GM12878 (cell line): ENCODE measurements around the gene NRG2. TPM values are rescaled to one million over a fixed set of nuclear protein-coding genes. Genes with fewer than 3 reads are reported as not detected.

ENCODE experiments used
- ATAC-seq: fragments of 200-7000 bp; cut with Tn5 transposase; 3 replicates; pipeline ENCODE4 v1.9.1; 2020; ENCODE audit warnings: mild to moderate bottlenecking, moderate library complexity
- BruUV-seq: library from RNA; stranded (reverse); fragments of 400-500 nt; replicated peaks from 2 replicates; lab custom pipeline; 2021; lab: Mats Ljungman, UMichigan
- CTCF ChIA-PET: fragments of 300-600 bp; sonication (Branson Sonifier 250); formaldehyde crosslinking; extraction: SDS; loops from one replicate; lab custom pipeline; 2021; ENCODE audit warnings: inconsistent platforms; lab: Yijun Ruan, JAX
- POLR2A ChIA-PET: fragments of 350-600 bp; formaldehyde crosslinking; extraction: SDS; loops from one replicate; lab custom pipeline; 2021; ENCODE audit warnings: inconsistent platforms; lab: Charles Lee
- RAD21 ChIA-PET: fragments of 300-600 bp; sonication (Branson Sonifier 250); formaldehyde crosslinking; loops from one replicate; lab custom pipeline; 2023; ENCODE audit warnings: antibody characterized with exemption; ENCODE audit not compliant: unreplicated experiment; lab: Charles Lee
- SMC1A ChIA-PET: fragments of 300-600 bp; sonication (Branson Sonifier 250); formaldehyde crosslinking; loops from one replicate; lab custom pipeline; 2023; ENCODE audit not compliant: unreplicated experiment, uncharacterized antibody; lab: Charles Lee
- DNase-seq: peaks from one replicate; pipeline ENCODE4 v3.0.0-alpha.2; 2011; ENCODE audit warnings: low read depth, low spot score
- FAIRE-seq: peaks from 3 replicates; lab custom pipeline; 2011; peaks lifted over from hg19 to GRCh38; lab: Jason Lieb, UNC
- H2AFZ ChIP-seq: 2 replicates; pipeline ENCODE4 v1.6.0; 2011; ENCODE audit warnings: low read depth, low read length, control low read depth; ENCODE audit not compliant: control insufficient read depth
- H3K27ac ChIP-seq: 2 replicates; pipeline ENCODE4 v1.5.1; 2011; ENCODE audit warnings: control low read depth; ENCODE audit not compliant: control insufficient read depth, insufficient read depth
- H3K27me3 ChIP-seq, 2 experiments: replicated peaks in 1 of 2; 2 replicates each; pipeline versions ENCODE4 v1.6.0 to v1.6.1; 2011; ENCODE audit warnings: low read length in 1 of 2; ENCODE audit not compliant: control insufficient read depth in 2 of 2, insufficient read depth in 2 of 2
- H3K36me3 ChIP-seq, 2 experiments: 2 replicates each; pipeline ENCODE4 v1.5.1; 2011; ENCODE audit warnings: low read length in 1 of 2; ENCODE audit not compliant: control insufficient read depth in 2 of 2, insufficient read depth in 2 of 2
- H3K4me1 ChIP-seq: 2 replicates; pipeline ENCODE4 v1.6.1; 2011; ENCODE audit warnings: mild to moderate bottlenecking, low read length, moderate library complexity, mixed read lengths; ENCODE audit not compliant: control insufficient read depth, insufficient read depth
- H3K4me2 ChIP-seq: 2 replicates; pipeline ENCODE4 v1.6.0; 2011; ENCODE audit warnings: control low read depth; ENCODE audit not compliant: control insufficient read depth, insufficient read depth
- H3K4me3 ChIP-seq: fragments of 200-600 bp; sonication (generic); 2 replicates; pipeline ENCODE4 v1.5.1; 2016
- H3K79me2 ChIP-seq: 2 replicates; pipeline ENCODE4 v1.6.0; 2011; ENCODE audit warnings: low read length; ENCODE audit not compliant: control insufficient read depth, insufficient read depth
- H3K9ac ChIP-seq: 2 replicates; pipeline ENCODE4 v1.8.0; 2011; ENCODE audit warnings: low read length, control low read depth, mixed read lengths; ENCODE audit not compliant: control insufficient read depth, insufficient read depth
- H3K9me3 ChIP-seq: replicated peaks from 3 replicates; pipeline ENCODE4 v1.5.1; 2011; ENCODE audit warnings: mild to moderate bottlenecking, low read length; ENCODE audit not compliant: control insufficient read depth, insufficient read depth
- H4K20me1 ChIP-seq: 2 replicates; pipeline ENCODE4 v1.6.0; 2011; ENCODE audit not compliant: control insufficient read depth, insufficient read depth
- EP300 ChIP-seq, 2 experiments: fragments of 150-350 bp in 1 of 2; IDR thresholded peaks; 2 replicates each; pipeline ENCODE4 v1.6.1; 2011 to 2012; ENCODE audit warnings: low read depth in 2 of 2, low read length in 2 of 2, borderline replicate concordance in 1 of 2, improper control_type of control experiment in 1 of 2, inconsistent platforms in 1 of 2; ENCODE audit not compliant: control insufficient read depth in 1 of 2
- NRF1 ChIP-seq: conservative IDR thresholded peaks from 2 replicates; pipeline ENCODE4 v1.6.1; 2011; ENCODE audit warnings: mild to moderate bottlenecking, low read depth, low read length, improper control_type of control experiment
- WGBS: methylation state at CpG from one replicate; pipeline ENCODE4 v1.1.6; 2016; ENCODE audit warnings: low lambda C conversion rate; ENCODE audit not compliant: insufficient replicate concordance, insufficient coverage; ENCODE audit errors: missing lambda C conversion rate; 5-methylcytosine and 5-hydroxymethylcytosine counted together
- in situ Hi-C: fragments of 300-500 bp; cut with MboI; formaldehyde crosslinking; loops from 9 replicates; pipeline ENCODE4 v1.14.3; 2018; ENCODE audit warnings: mixed read lengths
- intact Hi-C: fragments of 100-400 bp; cut with micrococcal nuclease; formaldehyde crosslinking; loops from one replicate; pipeline ENCODE4 v1.14.2; 2022; ENCODE audit not compliant: unreplicated experiment
- polyA plus RNA-seq, 11 experiments: library from polyadenylated mRNA; depleted of rRNA in 4 of 11; unstranded in 6 of 11; stranded (reverse) in 5 of 11; fragments of >200 nt; fragmentation: Nextera tagmentation in 4 of 11; fragmentation: Illumina TruSeq in 1 of 11; extraction: Ambion mirVana in 4 of 11; extraction: Trizol in 1 of 11; gene quantifications; 1 replicate in 1 of 11; 2 replicates in 10 of 11; pipeline versions ENCODE4 v1.2.1 to v1.2.3, GENCODE V29; 2011 to 2016; ENCODE audit warnings: inconsistent platforms in 2 of 11, missing spikeins in 2 of 11, low read depth in 1 of 11
- total RNA-seq, 4 experiments: library from RNA; depleted of rRNA in 3 of 4; stranded (reverse); fragments of >200 nt in 3 of 4; fragmentation: Illumina TruSeq in 1 of 4; extraction: Trizol in 1 of 4; gene quantifications; 2 replicates each; pipeline versions ENCODE4 v1.2.1 to v1.2.3, GENCODE V29; 2013 to 2021
- TF ChIP-seq, protein P1 (sequence below): fragments of 450-650 bp; IDR thresholded peaks from 2 replicates; pipeline ENCODE4 v1.6.1; 2017; ENCODE audit warnings: mild to moderate bottlenecking
- TF ChIP-seq, protein P2 (sequence below): fragments of 450-650 bp; IDR thresholded peaks from 2 replicates; pipeline ENCODE4 v1.6.1; 2016; ENCODE audit warnings: mild to moderate bottlenecking

NRG2 gene
- total and polyA plus RNA-seq, 10 of the 15 experiments (the other 5 are each of a cell fraction or from before 2014, with no cell fraction given) = 0.10 to 21.7 (median 9.6) TPM

DNA sequence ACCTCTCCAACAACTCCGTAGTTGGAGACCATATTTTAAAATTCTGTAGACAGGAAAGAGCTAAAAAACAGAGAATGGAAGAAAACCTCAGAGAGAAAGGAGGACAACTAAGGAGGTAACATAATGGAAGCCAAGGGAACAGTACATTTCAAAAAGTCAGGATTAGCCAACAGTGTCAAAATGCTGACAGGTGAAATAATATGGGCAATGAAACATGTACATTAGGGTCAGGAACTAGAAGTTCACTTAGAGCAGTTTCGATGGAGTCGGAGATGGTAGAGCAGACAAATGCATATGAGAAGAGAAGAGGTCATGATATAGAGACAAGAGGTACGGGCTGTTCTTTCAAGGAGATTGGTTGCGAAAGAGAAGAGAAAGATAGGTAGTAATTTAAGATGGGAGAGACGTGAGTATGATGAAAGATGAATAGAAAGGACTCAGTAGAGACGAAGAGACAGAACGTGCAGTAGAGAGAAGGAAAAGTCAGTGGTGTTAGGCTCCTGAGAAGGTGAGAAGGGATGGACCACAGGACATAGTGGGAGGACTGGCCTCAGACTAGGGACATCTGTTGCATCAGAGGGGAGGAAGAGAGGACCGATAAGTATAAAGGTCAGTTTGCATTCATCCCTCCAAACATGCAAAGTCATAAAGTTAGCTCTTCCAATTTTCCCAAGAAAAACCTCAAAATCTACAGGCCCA lies 25.6 kb downstream of the NRG2 start:
- no peaks in the 10 kb centered on the region for H3K27me3 ChIP-seq
- H2AFZ ChIP-seq = no peak overlapping the region
- TF ChIP-seq, protein P1, sequence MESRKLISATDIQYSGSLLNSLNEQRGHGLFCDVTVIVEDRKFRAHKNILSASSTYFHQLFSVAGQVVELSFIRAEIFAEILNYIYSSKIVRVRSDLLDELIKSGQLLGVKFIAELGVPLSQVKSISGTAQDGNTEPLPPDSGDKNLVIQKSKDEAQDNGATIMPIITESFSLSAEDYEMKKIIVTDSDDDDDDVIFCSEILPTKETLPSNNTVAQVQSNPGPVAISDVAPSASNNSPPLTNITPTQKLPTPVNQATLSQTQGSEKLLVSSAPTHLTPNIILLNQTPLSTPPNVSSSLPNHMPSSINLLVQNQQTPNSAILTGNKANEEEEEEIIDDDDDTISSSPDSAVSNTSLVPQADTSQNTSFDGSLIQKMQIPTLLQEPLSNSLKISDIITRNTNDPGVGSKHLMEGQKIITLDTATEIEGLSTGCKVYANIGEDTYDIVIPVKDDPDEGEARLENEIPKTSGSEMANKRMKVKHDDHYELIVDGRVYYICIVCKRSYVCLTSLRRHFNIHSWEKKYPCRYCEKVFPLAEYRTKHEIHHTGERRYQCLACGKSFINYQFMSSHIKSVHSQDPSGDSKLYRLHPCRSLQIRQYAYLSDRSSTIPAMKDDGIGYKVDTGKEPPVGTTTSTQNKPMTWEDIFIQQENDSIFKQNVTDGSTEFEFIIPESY = no peak
- TF ChIP-seq EP300 (IDR thresholded peaks at IDR 0.05; ENCODE audit: borderline replicate concordance in 1 of 2, control insufficient read depth in 1 of 2, low read depth in 2 of 2, low read length in 2 of 2) = no peak
- TF ChIP-seq NRF1 = no peak
- TF ChIP-seq, protein P2, sequence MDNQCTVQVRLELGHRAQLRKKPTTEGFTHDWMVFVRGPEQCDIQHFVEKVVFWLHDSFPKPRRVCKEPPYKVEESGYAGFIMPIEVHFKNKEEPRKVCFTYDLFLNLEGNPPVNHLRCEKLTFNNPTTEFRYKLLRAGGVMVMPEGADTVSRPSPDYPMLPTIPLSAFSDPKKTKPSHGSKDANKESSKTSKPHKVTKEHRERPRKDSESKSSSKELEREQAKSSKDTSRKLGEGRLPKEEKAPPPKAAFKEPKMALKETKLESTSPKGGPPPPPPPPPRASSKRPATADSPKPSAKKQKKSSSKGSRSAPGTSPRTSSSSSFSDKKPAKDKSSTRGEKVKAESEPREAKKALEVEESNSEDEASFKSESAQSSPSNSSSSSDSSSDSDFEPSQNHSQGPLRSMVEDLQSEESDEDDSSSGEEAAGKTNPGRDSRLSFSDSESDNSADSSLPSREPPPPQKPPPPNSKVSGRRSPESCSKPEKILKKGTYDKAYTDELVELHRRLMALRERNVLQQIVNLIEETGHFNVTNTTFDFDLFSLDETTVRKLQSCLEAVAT = no peak
- no peak overlapping the region for H3K9ac ChIP-seq
- no peak overlapping the region for H3K27ac ChIP-seq
- DNase-seq (no peak), ATAC-seq (no peak), FAIRE-seq (no peak)
- H3K9me3 ChIP-seq = peaks cover 2% of the 10 kb centered on the region; the same call in 2 of the 3 replicates
- H3K4me2 ChIP-seq = no peak overlapping the region
- in situ Hi-C loops (no loop called here), intact Hi-C loops (no loop called here)
- ChIA-PET CTCF (interaction anchor here (0.8 to 2.4 kb wide), 3 partner anchors 12 to 55 kb away, joined by 3 to 8 read pairs (median 4); no protein-coding TSS in a partner anchor), POLR2A (interaction anchor here (0.6 to 2.1 kb wide), 4 partner anchors 8 to 16 kb away, joined by 4 to 9 read pairs (median 5); no protein-coding TSS in a partner anchor), RAD21 (interaction anchor here (1.4 to 1.7 kb wide), 2 partner anchors 9 to 12 kb away, joined by 3 to 5 read pairs; no protein-coding TSS in a partner anchor), SMC1A (interaction anchor here (1.0 to 27.7 kb wide), 6 partner anchors 8 to 25 kb away, joined by 3 to 394 read pairs (median 8); partner anchors contain the start of gene NRG2)
- no peaks in the 10 kb centered on the region for H4K20me1 ChIP-seq
- no TSS peak for BruUV-seq
- no peak overlapping the region for H3K4me3 ChIP-seq
- H3K4me1 ChIP-seq = no peaks in the 10 kb centered on the region; the same call in 1 of the 2 replicates
- no peaks in the 10 kb centered on the region; a peak in 1 of 4 replicates for H3K36me3 ChIP-seq
- peaks cover 24% of the 10 kb centered on the region for H3K79me2 ChIP-seq
- 54% methylated on average over 9 of the region's 9 CpGs for WGBS
